ENCODE results near the gene HIVEP2. TPM values are rescaled to one million over a fixed set of nuclear protein-coding genes. Genes with fewer than 3 reads are reported as not detected.
"Not testable (repeated sequence)": the region's sequence is repeated elsewhere in the genome, so short reads cannot be mapped to it uniquely, and the experiment has no call there.

Gene HIVEP2
- total RNA-seq, 1 experiment from 2014 or later, result 9.1 TPM

GRCh38 chr6:142975365-142975764 lies 30.4 kb upstream of the HIVEP2 start:
- DNase-seq, result peak; percentile 5
- Histone ChIP-seq H3K9ac (ENCODE audit: low read length) (no peak overlapping the region), H3K79me2 (ENCODE audit: low read length) (no peaks in the 10 kb centered on the region), H3K4me3 (ENCODE audit: low read length) (no peak overlapping the region), H3K4me2 (ENCODE audit: low read length) (no peak overlapping the region), H3K9me2 (replicated peaks; ENCODE audit: low read length) (no peaks in the 10 kb centered on the region), H3K4me1 (ENCODE audit: insufficient read depth, low read length) (no peaks in the 10 kb centered on the region), H3K27me3 (ENCODE audit: low read length) (no peaks in the 10 kb centered on the region), H4K20me1 (ENCODE audit: low read length) (no peaks in the 10 kb centered on the region), H3K36me3 (ENCODE audit: low read depth, low read length) (no peaks in the 10 kb centered on the region), H2AFZ (ENCODE audit: low read length) (no peak overlapping the region), H3K9me3 (ENCODE audit: low read length) (no peaks in the 10 kb centered on the region), H3K27ac (ENCODE audit: low read length) (no peak overlapping the region), H3F3A (ENCODE audit: low read length, unreplicated experiment) (no peaks in the 10 kb centered on the region)
- ChIA-PET POLR2A (ENCODE audit: unreplicated experiment) (no interaction called here), CTCF (no interaction called here)
- BruUV-seq (replicated peaks), result no TSS peak
- TF ChIP-seq CTCF (conservative IDR thresholded peaks at IDR 0.05; ENCODE audit: low read depth, low read length) (no peak), EZH2 (IDR thresholded peaks at IDR 0.05; ENCODE audit: low read length, unreplicated experiment) (no peak), EZH2phosphoT487 (IDR thresholded peaks at IDR 0.05; ENCODE audit: borderline replicate concordance, low read length) (no peak)
- peak; percentile 55 for ATAC-seq
- intact Hi-C loops (cut with micrococcal nuclease), result no loop called here

DNA sequence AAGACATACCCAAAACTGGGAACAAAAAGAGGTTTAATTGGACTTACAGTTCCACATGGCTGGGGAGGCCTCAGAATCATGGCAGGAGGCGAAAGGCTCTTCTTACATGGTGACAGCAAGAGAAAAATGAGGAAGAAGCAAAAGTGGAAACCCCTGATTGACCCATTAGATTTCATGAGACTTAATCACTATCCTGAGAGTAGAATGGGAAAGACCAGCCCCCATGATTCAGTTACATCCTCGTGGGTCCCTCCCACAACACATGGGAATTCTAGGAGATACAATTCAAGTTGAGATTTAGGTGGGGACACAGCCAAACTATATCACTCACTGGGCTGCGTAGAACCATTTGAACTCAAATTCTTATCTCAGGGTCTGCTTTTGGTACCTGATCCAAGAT lies 26.0 kb upstream of the HIVEP2 start:
- H4K20me1 ChIP-seq (ENCODE audit: low read length); DNase-seq; H3K27me3 ChIP-seq (ENCODE audit: low read length); CTCF ChIA-PET; H3K9me3 ChIP-seq (ENCODE audit: low read length); H3K79me2 ChIP-seq (ENCODE audit: low read length); BruUV-seq (replicated peaks); POLR2A ChIA-PET (ENCODE audit: unreplicated experiment); H3K4me2 ChIP-seq (ENCODE audit: low read length); intact Hi-C loops (cut with micrococcal nuclease); H3K9ac ChIP-seq (ENCODE audit: low read length); H2AFZ ChIP-seq (ENCODE audit: low read length); H3F3A ChIP-seq (ENCODE audit: low read length, unreplicated experiment); H3K4me1 ChIP-seq (ENCODE audit: insufficient read depth, low read length); H3K4me3 ChIP-seq (ENCODE audit: low read length); H3K9me2 ChIP-seq (replicated peaks; ENCODE audit: low read length); ATAC-seq; H3K27ac ChIP-seq (ENCODE audit: low read length); H3K36me3 ChIP-seq (ENCODE audit: low read depth, low read length): not testable (repeated sequence)

GRCh38 chr6:142968601-142969000 lies 23.6 kb upstream of the HIVEP2 start:
- no TSS peak for BruUV-seq (replicated peaks)
- Histone ChIP-seq H3K36me3 (ENCODE audit: low read depth, low read length) (no peaks in the 10 kb centered on the region), H3K9me3 (ENCODE audit: low read length) (no peaks in the 10 kb centered on the region), H3K4me2 (ENCODE audit: low read length) (no peak overlapping the region), H2AFZ (ENCODE audit: low read length) (no peak overlapping the region), H3K27me3 (ENCODE audit: low read length) (no peaks in the 10 kb centered on the region), H3K4me3 (ENCODE audit: low read length) (no peak overlapping the region), H3K9me2 (replicated peaks; ENCODE audit: low read length) (no peaks in the 10 kb centered on the region), H4K20me1 (ENCODE audit: low read length) (no peaks in the 10 kb centered on the region), H3K4me1 (ENCODE audit: insufficient read depth, low read length) (no peaks in the 10 kb centered on the region), H3K79me2 (ENCODE audit: low read length) (no peaks in the 10 kb centered on the region), H3K27ac (ENCODE audit: low read length) (no peak overlapping the region), H3F3A (ENCODE audit: low read length, unreplicated experiment) (no peaks in the 10 kb centered on the region), H3K9ac (ENCODE audit: low read length) (no peak overlapping the region)
- ChIA-PET CTCF (no interaction called here), POLR2A (ENCODE audit: unreplicated experiment) (no interaction called here)
- intact Hi-C loops (cut with micrococcal nuclease), result no loop called here
- ATAC-seq (no peak), DNase-seq (no peak)
- TF ChIP-seq EZH2 (IDR thresholded peaks at IDR 0.05; ENCODE audit: low read length, unreplicated experiment) (no peak), EZH2phosphoT487 (IDR thresholded peaks at IDR 0.05; ENCODE audit: borderline replicate concordance, low read length) (no peak), CTCF (conservative IDR thresholded peaks at IDR 0.05; ENCODE audit: low read depth, low read length) (no peak)

Measured in PC-3 (cell line).